Measurements from ENCODE around the gene TSGA10. TPM values are rescaled to one million over a fixed set of nuclear protein-coding genes. Genes with fewer than 3 reads are reported as not detected.
"Not testable (repeated sequence)": the region's sequence is repeated elsewhere in the genome, so short reads cannot be mapped to it uniquely, and the experiment has no call there.

Gene TSGA10
- total and polyA plus RNA-seq, 4 donors, result 1.5 to 9.4 (median 3.6) TPM

GRCh38 chr2:99140056-99140859, 14.5 kb downstream of the TSGA10 start:
- intact Hi-C loops (cut with DNase I), result no loop called here
- H3K4me1 ChIP-seq (ENCODE audit: control insufficient read depth in 1 of 2, insufficient read depth in 2 of 2, low read length in 2 of 2), result peaks cover 0 to 1% of the 10 kb centered on the region in 2 donors
- no peak overlapping the region for H3K27ac ChIP-seq (ENCODE audit: low read depth in 1 of 2, low read length in 2 of 2)
- no peak for ATAC-seq (ENCODE audit: low FRiP score)
- no peaks in the 10 kb centered on the region for H3K9me3 ChIP-seq (ENCODE audit: control insufficient read depth, low read length)
- H3K4me3 ChIP-seq (ENCODE audit: low read length in 2 of 2), result peak overlapping the region; percentile 33 to 52
- 25 to 27% methylated on average over 17 of the region's 17 CpGs for WGBS, 2 donors
- no peaks in the 10 kb centered on the region for H3K36me3 ChIP-seq (ENCODE audit: control insufficient read depth in 1 of 2, insufficient read depth in 2 of 2, low read length in 1 of 2)
- DNase-seq, result no peak
- no peaks in the 10 kb centered on the region for H3K27me3 ChIP-seq (ENCODE audit: control insufficient read depth in 1 of 2, insufficient read depth in 2 of 2, low read length in 1 of 2)

DNA sequence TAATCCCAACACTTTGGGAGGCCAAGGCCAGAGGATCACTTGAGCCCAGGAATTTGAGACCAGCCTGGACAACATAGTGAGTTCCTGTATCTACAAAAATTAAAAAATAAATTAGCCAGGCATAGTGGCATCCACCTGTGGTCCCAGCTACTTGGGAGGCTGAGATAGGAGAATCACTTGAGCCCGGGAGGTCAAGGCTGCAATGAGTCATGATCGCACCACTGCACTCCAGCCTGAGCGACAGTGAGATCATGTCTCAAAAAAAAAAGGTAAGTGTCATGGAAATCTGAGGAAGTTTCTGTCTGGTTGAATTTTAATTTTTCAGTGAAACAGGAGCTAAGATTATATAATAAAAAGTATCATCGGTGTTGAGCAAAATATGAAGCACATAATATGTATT, 15.7 kb downstream of the TSGA10 start:
- DNase-seq, result no peak
- intact Hi-C loops (cut with DNase I), result no loop called here
- no peak for ATAC-seq (ENCODE audit: low FRiP score)
- Histone ChIP-seq H3K4me3 (ENCODE audit: low read length in 2 of 2) (no peak overlapping the region), H3K27me3 (ENCODE audit: control insufficient read depth in 1 of 2, insufficient read depth in 2 of 2, low read length in 1 of 2) (no peaks in the 10 kb centered on the region), H3K36me3 (ENCODE audit: control insufficient read depth in 1 of 2, insufficient read depth in 2 of 2, low read length in 1 of 2) (no peaks in the 10 kb centered on the region), H3K4me1 (ENCODE audit: control insufficient read depth in 1 of 2, insufficient read depth in 2 of 2, low read length in 2 of 2) (peaks cover 0 to 1% of the 10 kb centered on the region in 2 donors), H3K9me3 (ENCODE audit: control insufficient read depth, low read length) (no peaks in the 10 kb centered on the region), H3K27ac (ENCODE audit: low read depth in 1 of 2, low read length in 2 of 2) (no peak overlapping the region)
- 97% methylated on average over 4 of the region's 4 CpGs for WGBS, 2 donors

DNA sequence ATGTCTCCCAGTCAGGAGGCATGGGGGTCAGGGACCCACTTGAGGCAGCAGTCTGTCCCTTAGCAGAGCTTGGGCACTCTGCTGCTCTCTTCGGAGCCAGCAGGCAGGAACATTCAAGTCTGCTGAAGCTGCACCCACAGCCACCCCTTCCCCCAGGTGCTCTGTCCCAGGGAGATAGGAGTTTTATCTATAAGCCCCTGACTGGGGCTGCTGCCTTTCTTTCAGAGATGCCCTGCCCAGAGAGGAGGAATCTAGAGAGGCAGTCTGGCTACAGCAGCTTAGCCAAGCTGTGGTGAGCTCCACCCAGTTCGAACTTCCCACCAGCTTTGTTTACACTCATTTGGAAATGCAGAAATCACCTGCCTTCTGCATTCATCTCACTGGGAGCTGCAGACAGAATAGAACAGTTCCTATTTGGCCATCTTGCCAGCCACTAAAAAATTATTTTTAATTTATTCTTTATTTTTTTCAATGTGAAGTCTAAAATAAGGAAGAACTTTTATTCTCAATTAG, 19.6 kb downstream of the TSGA10 start:
- 95 to 98% methylated on average over 2 of the region's 2 CpGs for WGBS, 2 donors
- intact Hi-C loops (cut with DNase I); H3K27ac ChIP-seq (ENCODE audit: low read depth in 1 of 2, low read length in 2 of 2): not testable (repeated sequence)

GRCh38 chr2:99127981-99128380, 26.8 kb downstream of the TSGA10 start:
- Histone ChIP-seq H3K4me3 (ENCODE audit: low read length in 2 of 2) (no peak overlapping the region), H3K36me3 (ENCODE audit: control insufficient read depth in 1 of 2, insufficient read depth in 2 of 2, low read length in 1 of 2) (peaks cover 0 to 4% of the 10 kb centered on the region in 2 donors), H3K27ac (ENCODE audit: low read depth in 1 of 2, low read length in 2 of 2) (no peak overlapping the region), H3K27me3 (ENCODE audit: control insufficient read depth in 1 of 2, insufficient read depth in 2 of 2, low read length in 1 of 2) (no peaks in the 10 kb centered on the region), H3K4me1 (ENCODE audit: control insufficient read depth in 1 of 2, insufficient read depth in 2 of 2, low read length in 2 of 2) (no peaks in the 10 kb centered on the region), H3K9me3 (ENCODE audit: control insufficient read depth, low read length) (peaks cover 9% of the 10 kb centered on the region)
- ATAC-seq (ENCODE audit: low FRiP score), result no peak
- intact Hi-C loops (cut with DNase I), result no loop called here
- WGBS, 2 donors, result 73 to 81% methylated on average over 2 of the region's 2 CpGs
- no peak for DNase-seq

More for the DNA sequence above, 19.6 kb downstream of the TSGA10 start:
- not testable (repeated sequence) for H3K4me3 ChIP-seq (ENCODE audit: low read length in 2 of 2); H3K27me3 ChIP-seq (ENCODE audit: control insufficient read depth in 1 of 2, insufficient read depth in 2 of 2, low read length in 1 of 2); H3K4me1 ChIP-seq (ENCODE audit: control insufficient read depth in 1 of 2, insufficient read depth in 2 of 2, low read length in 2 of 2); H3K9me3 ChIP-seq (ENCODE audit: control insufficient read depth, low read length); ATAC-seq (ENCODE audit: low FRiP score); H3K36me3 ChIP-seq (ENCODE audit: control insufficient read depth in 1 of 2, insufficient read depth in 2 of 2, low read length in 1 of 2); DNase-seq

GRCh38 chr2:99112617-99113016, 42.1 kb downstream of the TSGA10 start:
- no peak overlapping the region for H3K4me3 ChIP-seq (ENCODE audit: low read length in 2 of 2)
- H3K27ac ChIP-seq (ENCODE audit: low read depth in 1 of 2, low read length in 2 of 2), result no peak overlapping the region
- H3K27me3 ChIP-seq (ENCODE audit: control insufficient read depth in 1 of 2, insufficient read depth in 2 of 2, low read length in 1 of 2), result no peaks in the 10 kb centered on the region
- no peak for ATAC-seq (ENCODE audit: low FRiP score)
- no peak for DNase-seq
- intact Hi-C loops (cut with DNase I), result no loop called here
- no peaks in the 10 kb centered on the region for H3K9me3 ChIP-seq (ENCODE audit: control insufficient read depth, low read length)
- 74 to 78% methylated on average over 4 of the region's 4 CpGs for WGBS, 2 donors
- H3K4me1 ChIP-seq (ENCODE audit: control insufficient read depth in 1 of 2, insufficient read depth in 2 of 2, low read length in 2 of 2), result no peaks in the 10 kb centered on the region
- H3K36me3 ChIP-seq (ENCODE audit: control insufficient read depth in 1 of 2, insufficient read depth in 2 of 2, low read length in 1 of 2), result no peaks in the 10 kb centered on the region

DNA sequence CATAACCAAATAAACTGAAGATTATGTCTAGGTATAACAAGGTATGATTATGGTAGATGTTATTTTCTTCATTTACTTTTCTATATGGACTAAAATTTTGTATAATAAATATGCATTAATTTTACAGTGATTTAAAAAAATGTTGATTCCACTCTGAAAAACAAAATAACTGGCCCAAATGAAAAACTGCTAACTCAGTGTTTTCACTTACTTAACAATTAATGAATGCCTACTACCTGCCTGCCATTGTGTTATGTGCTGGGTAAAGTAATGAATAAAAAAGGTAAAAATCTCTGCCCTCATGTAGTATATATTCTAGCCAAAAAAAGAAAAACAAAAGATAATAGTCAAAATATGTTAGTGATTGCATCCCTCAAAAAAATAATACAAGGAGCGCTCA, 42.8 kb downstream of the TSGA10 start:
- Histone ChIP-seq H3K4me3 (ENCODE audit: low read length in 2 of 2) (no peak overlapping the region), H3K27me3 (ENCODE audit: control insufficient read depth in 1 of 2, insufficient read depth in 2 of 2, low read length in 1 of 2) (no peaks in the 10 kb centered on the region), H3K27ac (ENCODE audit: low read depth in 1 of 2, low read length in 2 of 2) (no peak overlapping the region), H3K4me1 (ENCODE audit: control insufficient read depth in 1 of 2, insufficient read depth in 2 of 2, low read length in 2 of 2) (no peaks in the 10 kb centered on the region), H3K36me3 (ENCODE audit: control insufficient read depth in 1 of 2, insufficient read depth in 2 of 2, low read length in 1 of 2) (no peaks in the 10 kb centered on the region), H3K9me3 (ENCODE audit: control insufficient read depth, low read length) (no peaks in the 10 kb centered on the region)
- ATAC-seq (ENCODE audit: low FRiP score) (no peak), DNase-seq (no peak)
- intact Hi-C loops (cut with DNase I), result no loop called here
- WGBS, 2 donors, result 86 to 87% methylated on average over 1 of the region's 1 CpG

DNA sequence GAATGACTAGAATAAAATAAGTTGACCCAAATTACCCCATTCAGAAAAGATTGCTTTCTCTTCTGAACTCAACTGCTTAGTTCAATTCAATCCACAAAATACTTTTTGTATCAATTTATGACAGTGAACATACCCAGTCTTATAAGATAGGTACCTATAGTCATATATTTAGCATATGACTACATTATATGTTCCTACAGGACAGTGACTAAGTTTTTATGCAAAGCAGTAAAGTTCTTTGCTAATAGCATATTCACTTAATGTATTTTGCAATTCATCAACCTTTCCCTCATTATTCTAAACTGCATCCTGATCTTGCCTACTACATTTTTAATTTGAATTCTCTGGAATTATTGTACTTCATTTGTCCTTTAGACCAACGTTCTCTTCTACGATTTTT, 43.5 kb downstream of the TSGA10 start:
- intact Hi-C loops (cut with DNase I), result no loop called here

DNA sequence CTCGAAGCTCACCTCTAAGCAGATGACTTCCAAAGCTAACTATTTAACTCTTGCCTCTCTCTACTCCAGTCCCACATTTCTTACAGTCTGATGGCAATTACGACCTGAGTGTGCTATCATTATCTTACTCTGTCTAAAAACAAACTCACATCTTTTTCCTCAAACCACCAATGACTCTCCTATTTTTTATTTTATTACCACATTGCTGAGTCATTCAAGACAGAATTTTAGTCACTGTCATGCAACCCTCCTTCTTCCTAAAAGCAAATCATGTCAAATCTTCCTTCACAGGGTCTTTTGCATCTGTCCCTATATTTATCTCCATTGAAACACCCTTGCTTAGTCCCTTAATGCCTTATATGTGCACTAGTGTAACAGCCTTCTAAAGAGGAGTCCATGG, 47.8 kb downstream of the TSGA10 start:
- H3K4me3 ChIP-seq (ENCODE audit: low read length in 2 of 2), result no peak overlapping the region
- no peaks in the 10 kb centered on the region for H3K9me3 ChIP-seq (ENCODE audit: control insufficient read depth, low read length)
- 44 to 46% methylated on average over 2 of the region's 2 CpGs for WGBS, 2 donors

More for the DNA sequence above, 43.5 kb downstream of the TSGA10 start:
- H3K4me1 ChIP-seq (ENCODE audit: control insufficient read depth in 1 of 2, insufficient read depth in 2 of 2, low read length in 2 of 2), result no peaks in the 10 kb centered on the region
- ATAC-seq (ENCODE audit: low FRiP score) (no peak), DNase-seq (no peak)
- no peaks in the 10 kb centered on the region for H3K27me3 ChIP-seq (ENCODE audit: control insufficient read depth in 1 of 2, insufficient read depth in 2 of 2, low read length in 1 of 2)
- WGBS, 2 donors, result 62 to 69% methylated on average over 2 of the region's 2 CpGs
- H3K4me3 ChIP-seq (ENCODE audit: low read length in 2 of 2), result no peak overlapping the region
- no peak overlapping the region for H3K27ac ChIP-seq (ENCODE audit: low read depth in 1 of 2, low read length in 2 of 2)
- H3K36me3 ChIP-seq (ENCODE audit: control insufficient read depth in 1 of 2, insufficient read depth in 2 of 2, low read length in 1 of 2), result no peaks in the 10 kb centered on the region
- no peaks in the 10 kb centered on the region for H3K9me3 ChIP-seq (ENCODE audit: control insufficient read depth, low read length)

GRCh38 chr2:99104006-99104405, 50.7 kb downstream of the TSGA10 start:
- no peaks in the 10 kb centered on the region for H3K27me3 ChIP-seq (ENCODE audit: control insufficient read depth in 1 of 2, insufficient read depth in 2 of 2, low read length in 1 of 2)
- DNase-seq, result no peak
- H3K36me3 ChIP-seq (ENCODE audit: control insufficient read depth in 1 of 2, insufficient read depth in 2 of 2, low read length in 1 of 2), result no peaks in the 10 kb centered on the region
- intact Hi-C loops (cut with DNase I), result no loop called here
- no peak overlapping the region for H3K4me3 ChIP-seq (ENCODE audit: low read length in 2 of 2)
- ATAC-seq (ENCODE audit: low FRiP score), result no peak
- H3K4me1 ChIP-seq (ENCODE audit: control insufficient read depth in 1 of 2, insufficient read depth in 2 of 2, low read length in 2 of 2), result no peaks in the 10 kb centered on the region
- 79 to 84% methylated on average over 2 of the region's 2 CpGs for WGBS, 2 donors
- no peak overlapping the region for H3K27ac ChIP-seq (ENCODE audit: low read depth in 1 of 2, low read length in 2 of 2)
- H3K9me3 ChIP-seq (ENCODE audit: control insufficient read depth, low read length), result no peaks in the 10 kb centered on the region

More for the DNA sequence above, 47.8 kb downstream of the TSGA10 start:
- H3K27ac ChIP-seq (ENCODE audit: low read depth in 1 of 2, low read length in 2 of 2), result no peak overlapping the region
- intact Hi-C loops (cut with DNase I), result no loop called here
- H3K36me3 ChIP-seq (ENCODE audit: control insufficient read depth in 1 of 2, insufficient read depth in 2 of 2, low read length in 1 of 2), result no peaks in the 10 kb centered on the region
- H3K4me1 ChIP-seq (ENCODE audit: control insufficient read depth in 1 of 2, insufficient read depth in 2 of 2, low read length in 2 of 2), result no peaks in the 10 kb centered on the region
- DNase-seq (no peak), ATAC-seq (ENCODE audit: low FRiP score) (no peak)
- no peaks in the 10 kb centered on the region for H3K27me3 ChIP-seq (ENCODE audit: control insufficient read depth in 1 of 2, insufficient read depth in 2 of 2, low read length in 1 of 2)

Data from aorta (tissue), 5 donors.